Astrocyte of the cerebellum (primary cell): Measurements from ENCODE around the gene CROCC.

Experiments
- DNase-seq: peaks from one replicate; pipeline ENCODE4 v3.0.0-alpha.2; 2011; ENCODE audit warnings: low read depth
- H3K4me3 ChIP-seq: 2 replicates; pipeline ENCODE4 v1.5.1; 2011; ENCODE audit warnings: mild to moderate bottlenecking, low read depth, low read length, moderate library complexity
- in situ Hi-C: cut with HindIII; loops from 2 replicates; pipeline ENCODE4 v1.10.0; 2017; ENCODE audit warnings: low sequenced_read_pairs
- TF ChIP-seq, protein P1 (sequence below): IDR thresholded peaks from 2 replicates; pipeline ENCODE4 v1.5.1; 2012; ENCODE audit warnings: low read length, low read depth, moderate library complexity, mild to moderate bottlenecking; ENCODE audit errors: missing control alignments

Gene CROCC

DNA sequence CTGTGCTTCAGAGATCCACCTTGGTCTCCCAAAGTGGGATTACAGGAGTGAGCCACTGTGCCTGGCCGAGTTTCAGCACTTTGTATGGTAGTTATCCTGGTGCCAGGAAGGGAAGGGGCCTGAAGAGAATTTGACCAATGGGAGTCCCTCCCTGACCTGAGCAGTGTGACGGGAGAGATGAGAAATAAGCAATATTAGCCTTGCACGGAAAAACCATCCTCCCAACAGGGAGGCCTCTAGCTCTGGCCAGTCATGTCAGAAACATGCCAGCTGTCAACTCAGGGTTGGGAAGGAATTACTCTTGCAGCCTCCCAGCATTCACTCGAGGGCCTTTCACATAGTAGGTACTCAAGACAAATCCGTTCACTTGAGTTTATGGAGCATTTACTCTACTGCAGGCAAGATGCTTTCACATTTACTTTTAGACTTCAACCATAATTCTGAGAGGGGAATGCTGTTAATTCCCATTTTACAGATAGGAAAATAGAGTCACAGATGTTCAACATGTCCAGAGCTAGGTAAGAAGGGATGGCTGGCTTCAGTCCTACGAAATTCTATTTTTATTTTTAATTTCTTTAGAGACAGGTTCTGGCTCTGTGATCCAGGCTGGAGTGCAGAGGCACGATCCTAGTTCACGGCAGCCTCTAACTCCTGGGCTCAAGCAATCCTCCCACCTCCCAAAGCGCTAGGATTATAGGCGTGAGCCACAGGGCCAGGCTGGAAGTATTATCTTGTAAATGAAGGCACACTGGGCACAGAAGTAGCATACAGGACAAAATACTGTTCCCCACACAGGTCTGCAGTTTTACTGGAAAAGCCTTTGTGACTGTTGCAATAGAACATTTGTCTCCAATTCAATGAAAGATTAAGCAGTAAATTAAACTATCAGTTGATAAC lies 93.2 kb downstream of the CROCC start:
- H3K4me3 ChIP-seq: no peak overlapping the region
- no peak for DNase-seq
- in situ Hi-C loops: no loop called here
- TF ChIP-seq, protein P1, sequence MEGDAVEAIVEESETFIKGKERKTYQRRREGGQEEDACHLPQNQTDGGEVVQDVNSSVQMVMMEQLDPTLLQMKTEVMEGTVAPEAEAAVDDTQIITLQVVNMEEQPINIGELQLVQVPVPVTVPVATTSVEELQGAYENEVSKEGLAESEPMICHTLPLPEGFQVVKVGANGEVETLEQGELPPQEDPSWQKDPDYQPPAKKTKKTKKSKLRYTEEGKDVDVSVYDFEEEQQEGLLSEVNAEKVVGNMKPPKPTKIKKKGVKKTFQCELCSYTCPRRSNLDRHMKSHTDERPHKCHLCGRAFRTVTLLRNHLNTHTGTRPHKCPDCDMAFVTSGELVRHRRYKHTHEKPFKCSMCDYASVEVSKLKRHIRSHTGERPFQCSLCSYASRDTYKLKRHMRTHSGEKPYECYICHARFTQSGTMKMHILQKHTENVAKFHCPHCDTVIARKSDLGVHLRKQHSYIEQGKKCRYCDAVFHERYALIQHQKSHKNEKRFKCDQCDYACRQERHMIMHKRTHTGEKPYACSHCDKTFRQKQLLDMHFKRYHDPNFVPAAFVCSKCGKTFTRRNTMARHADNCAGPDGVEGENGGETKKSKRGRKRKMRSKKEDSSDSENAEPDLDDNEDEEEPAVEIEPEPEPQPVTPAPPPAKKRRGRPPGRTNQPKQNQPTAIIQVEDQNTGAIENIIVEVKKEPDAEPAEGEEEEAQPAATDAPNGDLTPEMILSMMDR: no peak

DNA sequence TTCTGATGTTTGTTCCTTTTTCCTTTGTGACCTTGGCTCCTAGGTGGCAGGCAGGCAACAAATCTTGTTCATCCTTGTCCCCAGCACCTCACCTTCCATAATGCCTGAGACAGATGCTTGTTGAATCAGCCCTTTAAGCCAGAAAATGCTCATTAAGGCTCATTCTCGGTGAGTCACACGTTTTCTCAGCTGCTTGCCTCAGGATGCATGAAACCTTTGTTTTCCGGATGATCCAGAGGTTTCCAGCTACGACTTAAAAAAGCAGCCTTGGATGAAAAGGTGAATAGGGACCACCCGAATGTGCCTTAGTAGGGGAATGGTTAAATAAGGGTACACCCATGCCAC lies 94.6 kb downstream of the CROCC start:
- in situ Hi-C loops: no loop called here
- H3K4me3 ChIP-seq: no peak overlapping the region
- TF ChIP-seq, protein P1: no peak
- DNase-seq: peak; percentile 60

DNA sequence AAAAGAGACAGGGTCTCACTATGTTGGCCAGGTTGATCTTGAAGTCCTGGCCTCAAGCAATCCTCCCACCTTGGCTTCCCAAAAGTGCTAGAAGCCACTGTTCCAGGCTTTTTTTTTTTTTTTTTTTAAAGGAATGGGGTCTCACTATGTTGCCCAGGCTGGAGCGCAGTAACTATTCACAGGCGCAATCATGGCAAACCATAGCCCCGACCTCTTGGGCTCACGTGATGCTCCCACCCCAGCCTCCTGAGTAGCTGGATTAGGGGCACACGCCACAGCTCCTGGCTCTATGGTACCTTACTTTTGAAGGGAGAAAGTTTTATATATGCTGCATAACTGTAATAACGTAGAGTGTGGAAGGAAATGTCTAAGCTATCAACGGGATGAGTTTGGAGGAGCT lies 95.7 kb downstream of the CROCC start:
- no peak for DNase-seq
- H3K4me3 ChIP-seq: no peak overlapping the region
- in situ Hi-C loops: no loop called here
- TF ChIP-seq, protein P1: no peak

DNA sequence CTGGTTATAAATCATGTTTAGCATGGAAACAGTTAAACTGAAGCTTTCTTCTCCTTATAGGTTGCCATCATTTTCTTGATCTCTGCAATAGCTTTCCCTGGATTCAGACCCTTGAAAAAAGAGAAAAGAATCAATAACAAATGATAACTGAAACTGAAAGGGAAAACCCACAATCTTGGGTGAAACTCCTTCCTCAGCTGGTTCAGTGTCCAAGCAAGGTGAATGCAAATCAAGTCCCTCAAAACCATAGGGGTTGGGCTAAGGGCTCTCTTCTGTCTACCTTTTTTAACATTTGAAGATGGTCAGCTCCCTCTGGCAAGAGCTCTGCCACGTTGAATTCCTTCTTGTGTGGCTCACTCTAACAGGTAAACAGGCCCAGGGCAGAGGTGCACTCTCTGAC lies 97.1 kb downstream of the CROCC start:
- TF ChIP-seq, protein P1: no peak
- H3K4me3 ChIP-seq: no peak overlapping the region
- in situ Hi-C loops: no loop called here
- no peak for DNase-seq

DNA sequence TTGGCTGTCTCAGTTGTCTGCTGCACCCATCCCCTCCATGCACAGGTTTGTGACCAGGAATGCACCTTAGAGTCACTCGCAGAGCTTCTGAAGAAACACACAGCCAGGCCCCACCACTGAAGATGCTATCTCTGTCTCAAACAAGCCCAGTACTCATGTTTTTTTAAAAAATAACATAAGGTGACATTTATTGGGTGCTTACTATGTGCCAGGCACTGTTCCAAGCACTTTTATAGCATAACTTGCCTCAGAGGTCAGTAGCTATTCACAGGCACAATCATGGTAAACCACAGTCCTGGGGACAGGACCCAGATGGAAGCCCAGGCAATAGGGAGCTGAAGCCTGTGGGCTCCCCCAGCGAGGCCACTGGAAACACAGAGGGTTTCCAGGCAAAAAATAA lies 98.8 kb downstream of the CROCC start:
- in situ Hi-C loops: no loop called here
- H3K4me3 ChIP-seq: no peak overlapping the region
- DNase-seq: no peak
- TF ChIP-seq, protein P1: no peak

DNA sequence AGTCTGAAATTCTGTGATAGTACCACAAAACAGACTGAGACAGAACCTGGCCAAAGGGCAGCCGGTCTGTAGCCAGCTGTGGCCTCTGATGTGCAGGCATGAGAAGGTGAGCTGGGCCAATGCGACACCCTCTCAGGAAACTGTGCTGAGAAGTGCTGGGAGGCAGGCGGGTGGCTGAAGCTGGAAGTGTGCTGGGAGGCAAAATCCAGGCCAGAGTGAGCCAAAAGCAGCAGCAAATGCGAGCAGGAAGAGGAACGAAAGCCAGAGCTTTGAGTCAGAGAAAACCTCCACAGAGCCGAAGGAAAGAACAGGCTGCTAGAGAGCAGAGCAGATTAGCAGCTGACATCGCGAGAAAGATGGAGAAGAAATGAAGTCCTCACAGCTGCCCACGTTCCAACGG lies 100.2 kb downstream of the CROCC start:
- no peak overlapping the region for H3K4me3 ChIP-seq
- no peak for DNase-seq
- TF ChIP-seq, protein P1: no peak
- in situ Hi-C loops: no loop called here
